GM23338 (cell line): ENCODE results near the gene KIRREL3. TPM values are rescaled to one million over a fixed set of nuclear protein-coding genes. Genes with fewer than 3 reads are reported as not detected.

Experiments used
- ATAC-seq: fragments of 200-7000 bp; cut with Tn5 transposase; 3 replicates; pipeline ENCODE4 v1.9.1; 2020
- DNase-seq: peaks from one replicate; pipeline ENCODE4 v3.0.0-alpha.2; 2015; ENCODE audit warnings: low spot score
- H2AFZ ChIP-seq: fragments of 200-600 bp; sonication (generic); 2 replicates; pipeline ENCODE4 v1.8.0; 2016; ENCODE audit warnings: antibody characterized with exemption, mild to moderate bottlenecking, moderate library complexity
- H3F3A ChIP-seq: fragments of 200-600 bp; sonication (generic); replicated peaks from 2 replicates; pipeline ENCODE4 v1.8.0; 2017; ENCODE audit warnings: antibody characterized with exemption, mixed run types, low read depth
- H3K27ac ChIP-seq: fragments of 200-600 bp; sonication (generic); 2 replicates; pipeline ENCODE4 v1.6.1; 2016; ENCODE audit warnings: low read depth
- H3K27me3 ChIP-seq: fragments of 200-600 bp; sonication (generic); 2 replicates; pipeline ENCODE4 v1.8.0; 2016; ENCODE audit warnings: mild to moderate bottlenecking, mixed run types, moderate library complexity; ENCODE audit not compliant: insufficient read depth
- H3K36me3 ChIP-seq: fragments of 200-600 bp; sonication (generic); 2 replicates; pipeline ENCODE4 v1.8.0; 2016; ENCODE audit warnings: mild to moderate bottlenecking; ENCODE audit not compliant: insufficient read depth
- H3K4me1 ChIP-seq: fragments of 200-600 bp; sonication (generic); 2 replicates; pipeline ENCODE4 v1.8.0; 2016; ENCODE audit warnings: mild to moderate bottlenecking, moderate library complexity; ENCODE audit not compliant: insufficient read depth
- H3K4me2 ChIP-seq: fragments of 200-600 bp; sonication (generic); 2 replicates; pipeline ENCODE4 v1.7.1; 2017; ENCODE audit warnings: mixed run types
- H3K4me3 ChIP-seq: fragments of 200-600 bp; sonication (generic); 2 replicates; pipeline ENCODE4 v1.6.1; 2016; ENCODE audit warnings: mixed run types
- H3K79me2 ChIP-seq: fragments of 200-600 bp; sonication (generic); replicated peaks from 2 replicates; pipeline ENCODE4 v1.8.0; 2017; ENCODE audit warnings: mild to moderate bottlenecking; ENCODE audit not compliant: insufficient read depth
- H3K9me2 ChIP-seq: fragments of 200-600 bp; sonication (generic); 2 replicates; pipeline ENCODE4 v1.8.0; 2017; ENCODE audit not compliant: insufficient read depth
- H4K20me1 ChIP-seq: fragments of 200-600 bp; sonication (generic); replicated peaks from 2 replicates; pipeline ENCODE4 v1.8.0; 2017; ENCODE audit warnings: mild to moderate bottlenecking; ENCODE audit not compliant: insufficient read depth
- H3K27ac Mint-ChIP-seq: 2 replicates; pipeline ENCODE4 v1.8.0; 2020; ENCODE audit warnings: inconsistent platforms, mild to moderate bottlenecking, moderate library complexity, mixed read lengths
- H3K27me3 Mint-ChIP-seq: 3 replicates; pipeline ENCODE4 v1.8.0; 2022; ENCODE audit warnings: low read depth, mild to moderate bottlenecking, moderate library complexity, mixed read lengths, inconsistent platforms; ENCODE audit not compliant: insufficient read depth, poor library complexity
- H3K36me3 Mint-ChIP-seq: 3 replicates; pipeline ENCODE4 v1.8.0; 2021; ENCODE audit warnings: low read depth, mild to moderate bottlenecking, inconsistent platforms, moderate library complexity, mixed read lengths
- H3K4me1 Mint-ChIP-seq: 3 replicates; pipeline ENCODE4 v1.8.0; 2020; ENCODE audit warnings: mild to moderate bottlenecking, inconsistent platforms, mixed read lengths
- H3K4me3 Mint-ChIP-seq: 3 replicates; pipeline ENCODE4 v1.8.0; 2021; ENCODE audit warnings: moderate library complexity, mild to moderate bottlenecking, inconsistent platforms, mixed read lengths
- H3K9me3 Mint-ChIP-seq: 3 replicates; pipeline ENCODE4 v1.8.0; 2020; ENCODE audit warnings: moderate library complexity, mild to moderate bottlenecking, inconsistent platforms, mixed read lengths
- CTCF ChIP-seq, 2 experiments: fragments of 200-600 bp in 1 of 2; sonication (generic) in 1 of 2; conservative IDR thresholded peaks; 2 replicates each; pipeline versions ENCODE4 v1.5.1 to v1.6.1; 2016 to 2017; ENCODE audit warnings: antibody characterized with exemption in 2 of 2, low read depth in 2 of 2, mild to moderate bottlenecking in 2 of 2, moderate library complexity in 1 of 2
- ETS1 ChIP-seq: IDR thresholded peaks from 2 replicates; pipeline ENCODE4 v1.6.1; 2016; ENCODE audit warnings: antibody characterized with exemption
- EZH2 ChIP-seq: fragments of 200-600 bp; sonication (generic); IDR thresholded peaks from one replicate; pipeline ENCODE4 v1.8.0; 2017; ENCODE audit warnings: antibody characterized with exemption, mild to moderate bottlenecking, low read depth; ENCODE audit not compliant: unreplicated experiment
- EZH2phosphoT487 ChIP-seq: fragments of 200-600 bp; sonication (generic); IDR thresholded peaks from one replicate; pipeline ENCODE4 v1.8.1; 2018; ENCODE audit warnings: antibody characterized with exemption; ENCODE audit not compliant: unreplicated experiment
- JUNB ChIP-seq: IDR thresholded peaks from one replicate; pipeline ENCODE4 v1.6.1; 2016; ENCODE audit warnings: antibody characterized with exemption; ENCODE audit not compliant: unreplicated experiment
- POLR2AphosphoS5 ChIP-seq: IDR thresholded peaks from 2 replicates; pipeline ENCODE4 v1.6.1; 2016; ENCODE audit warnings: antibody characterized with exemption, low read depth
- REST ChIP-seq: IDR thresholded peaks from one replicate; pipeline ENCODE4 v1.6.1; 2018; ENCODE audit warnings: antibody characterized with exemption; ENCODE audit not compliant: unreplicated experiment
- STAT1 ChIP-seq: IDR thresholded peaks from one replicate; pipeline ENCODE4 v1.6.1; 2016; ENCODE audit warnings: antibody characterized with exemption; ENCODE audit not compliant: unreplicated experiment
- ZNF114 ChIP-seq: fragments of 250-450 bp; sonication (Bioruptor Pico); IDR thresholded peaks from 2 replicates; pipeline ENCODE4 v1.5.0; 2020; ENCODE audit warnings: mild to moderate bottlenecking, moderate library complexity
- ZNF331 ChIP-seq: fragments of 250-450 bp; sonication (Bioruptor Pico); IDR thresholded peaks from 2 replicates; pipeline ENCODE4 v1.5.0; 2020; ENCODE audit warnings: low read depth, mild to moderate bottlenecking, moderate library complexity
- ZNF462 ChIP-seq: fragments of 250-450 bp; sonication (Bioruptor Pico); IDR thresholded peaks from 2 replicates; pipeline ENCODE4 v1.5.0; 2020; ENCODE audit warnings: mild to moderate bottlenecking, moderate library complexity
- polyA plus RNA-seq: library from polyadenylated mRNA; unstranded; fragments of >200 nt; fragmentation: Nextera tagmentation; extraction: Ambion mirVana; gene quantifications from 2 replicates; pipeline ENCODE4 v1.2.1, GENCODE V29; 2016
- total RNA-seq: library from RNA; depleted of rRNA; stranded (reverse); fragments of >200 nt; shearing (Covaris generic); gene quantifications from 2 replicates; pipeline ENCODE4 v1.2.3, GENCODE V29; 2014

KIRREL3 gene
- total and polyA plus RNA-seq, 2 experiments from 2014 or later: 0.13 to 1.5 TPM

- ATAC-seq: no peak; the same call in 2 of the 3 replicates
- Histone ChIP-seq H3K9me2 (no peaks in the 10 kb centered on the region), H3K4me2 (no peak overlapping the region), H3K27ac (no peak overlapping the region), H2AFZ (peak overlapping the region; percentile 93; the same call in 1 of the 2 replicates), H3K27me3 (no peaks in the 10 kb centered on the region), H3K4me1 (peaks cover 15% of the 10 kb centered on the region), H4K20me1 (no peaks in the 10 kb centered on the region), H3K4me3 (no peak overlapping the region), H3K36me3 (no peaks in the 10 kb centered on the region), H3K79me2 (no peaks in the 10 kb centered on the region), H3F3A (no peaks in the 10 kb centered on the region)
- TF ChIP-seq POLR2AphosphoS5 (no peak), ZNF462 (CRISPR knock-in tag) (no peak), ETS1 (no peak), ZNF331 (CRISPR knock-in tag) (no peak), ZNF114 (CRISPR knock-in tag) (no peak), REST (no peak), STAT1 (no peak), CTCF (conservative IDR thresholded peaks at IDR 0.05; ENCODE audit: low read depth in 2 of 2) (no peak), EZH2 (no peak), EZH2phosphoT487 (no peak), JUNB (no peak)
- DNase-seq: no peak
- Mint-ChIP-seq H3K9me3 (no peaks in the 10 kb centered on the region; the same call in 2 of the 3 replicates), H3K4me3 (no peak overlapping the region), H3K4me1 (peaks cover 54% of the 10 kb centered on the region), H3K27ac (0 out of 2 replicates have a peak overlapping the region, but pooled peaks have one; percentile 31), H3K36me3 (no peaks in the 10 kb centered on the region), H3K27me3 (peaks cover 5% of the 10 kb centered on the region)
Measured at GRCh38 chr11:126494831-126495230, 505.7 kb downstream of the KIRREL3 start.
